GM23338 (cell line): ENCODE data around the gene SORT1. TPM values are rescaled to one million over a fixed set of nuclear protein-coding genes. Genes with fewer than 3 reads are reported as not detected.

Experiments used
- ATAC-seq: fragments of 200-7000 bp; cut with Tn5 transposase; 3 replicates; pipeline ENCODE4 v1.9.1; 2020
- DNase-seq: peaks from one replicate; pipeline ENCODE4 v3.0.0-alpha.2; 2015; ENCODE audit warnings: low spot score
- H2AFZ ChIP-seq: fragments of 200-600 bp; sonication (generic); 2 replicates; pipeline ENCODE4 v1.8.0; 2016; ENCODE audit warnings: antibody characterized with exemption, mild to moderate bottlenecking, moderate library complexity
- H3F3A ChIP-seq: fragments of 200-600 bp; sonication (generic); replicated peaks from 2 replicates; pipeline ENCODE4 v1.8.0; 2017; ENCODE audit warnings: antibody characterized with exemption, mixed run types, low read depth
- H3K27ac ChIP-seq: fragments of 200-600 bp; sonication (generic); 2 replicates; pipeline ENCODE4 v1.6.1; 2016; ENCODE audit warnings: low read depth
- H3K27me3 ChIP-seq: fragments of 200-600 bp; sonication (generic); 2 replicates; pipeline ENCODE4 v1.8.0; 2016; ENCODE audit warnings: mild to moderate bottlenecking, mixed run types, moderate library complexity; ENCODE audit not compliant: insufficient read depth
- H3K36me3 ChIP-seq: fragments of 200-600 bp; sonication (generic); 2 replicates; pipeline ENCODE4 v1.8.0; 2016; ENCODE audit warnings: mild to moderate bottlenecking; ENCODE audit not compliant: insufficient read depth
- H3K4me1 ChIP-seq: fragments of 200-600 bp; sonication (generic); 2 replicates; pipeline ENCODE4 v1.8.0; 2016; ENCODE audit warnings: mild to moderate bottlenecking, moderate library complexity; ENCODE audit not compliant: insufficient read depth
- H3K4me2 ChIP-seq: fragments of 200-600 bp; sonication (generic); 2 replicates; pipeline ENCODE4 v1.7.1; 2017; ENCODE audit warnings: mixed run types
- H3K4me3 ChIP-seq: fragments of 200-600 bp; sonication (generic); 2 replicates; pipeline ENCODE4 v1.6.1; 2016; ENCODE audit warnings: mixed run types
- H3K79me2 ChIP-seq: fragments of 200-600 bp; sonication (generic); replicated peaks from 2 replicates; pipeline ENCODE4 v1.8.0; 2017; ENCODE audit warnings: mild to moderate bottlenecking; ENCODE audit not compliant: insufficient read depth
- H3K9me2 ChIP-seq: fragments of 200-600 bp; sonication (generic); 2 replicates; pipeline ENCODE4 v1.8.0; 2017; ENCODE audit not compliant: insufficient read depth
- H4K20me1 ChIP-seq: fragments of 200-600 bp; sonication (generic); replicated peaks from 2 replicates; pipeline ENCODE4 v1.8.0; 2017; ENCODE audit warnings: mild to moderate bottlenecking; ENCODE audit not compliant: insufficient read depth
- H3K27ac Mint-ChIP-seq: 2 replicates; pipeline ENCODE4 v1.8.0; 2020; ENCODE audit warnings: inconsistent platforms, mild to moderate bottlenecking, moderate library complexity, mixed read lengths
- H3K27me3 Mint-ChIP-seq: 3 replicates; pipeline ENCODE4 v1.8.0; 2022; ENCODE audit warnings: low read depth, mild to moderate bottlenecking, moderate library complexity, mixed read lengths, inconsistent platforms; ENCODE audit not compliant: insufficient read depth, poor library complexity
- H3K36me3 Mint-ChIP-seq: 3 replicates; pipeline ENCODE4 v1.8.0; 2021; ENCODE audit warnings: low read depth, mild to moderate bottlenecking, inconsistent platforms, moderate library complexity, mixed read lengths
- H3K4me1 Mint-ChIP-seq: 3 replicates; pipeline ENCODE4 v1.8.0; 2020; ENCODE audit warnings: mild to moderate bottlenecking, inconsistent platforms, mixed read lengths
- H3K4me3 Mint-ChIP-seq: 3 replicates; pipeline ENCODE4 v1.8.0; 2021; ENCODE audit warnings: moderate library complexity, mild to moderate bottlenecking, inconsistent platforms, mixed read lengths
- H3K9me3 Mint-ChIP-seq: 3 replicates; pipeline ENCODE4 v1.8.0; 2020; ENCODE audit warnings: moderate library complexity, mild to moderate bottlenecking, inconsistent platforms, mixed read lengths
- CREB1 ChIP-seq: fragments of 250-450 bp; sonication (Bioruptor Pico); IDR thresholded peaks from 2 replicates; pipeline ENCODE4 v1.5.0; 2020; ENCODE audit warnings: low read depth, mild to moderate bottlenecking, moderate library complexity
- EZH2 ChIP-seq: fragments of 200-600 bp; sonication (generic); IDR thresholded peaks from one replicate; pipeline ENCODE4 v1.8.0; 2017; ENCODE audit warnings: antibody characterized with exemption, mild to moderate bottlenecking, low read depth; ENCODE audit not compliant: unreplicated experiment
- EZH2phosphoT487 ChIP-seq: fragments of 200-600 bp; sonication (generic); IDR thresholded peaks from one replicate; pipeline ENCODE4 v1.8.1; 2018; ENCODE audit warnings: antibody characterized with exemption; ENCODE audit not compliant: unreplicated experiment
- JUNB ChIP-seq: IDR thresholded peaks from one replicate; pipeline ENCODE4 v1.6.1; 2016; ENCODE audit warnings: antibody characterized with exemption; ENCODE audit not compliant: unreplicated experiment
- POLR2AphosphoS5 ChIP-seq: IDR thresholded peaks from 2 replicates; pipeline ENCODE4 v1.6.1; 2016; ENCODE audit warnings: antibody characterized with exemption, low read depth
- STAT1 ChIP-seq: IDR thresholded peaks from one replicate; pipeline ENCODE4 v1.6.1; 2016; ENCODE audit warnings: antibody characterized with exemption; ENCODE audit not compliant: unreplicated experiment
- ZNF114 ChIP-seq: fragments of 250-450 bp; sonication (Bioruptor Pico); IDR thresholded peaks from 2 replicates; pipeline ENCODE4 v1.5.0; 2020; ENCODE audit warnings: mild to moderate bottlenecking, moderate library complexity
- ZNF331 ChIP-seq: fragments of 250-450 bp; sonication (Bioruptor Pico); IDR thresholded peaks from 2 replicates; pipeline ENCODE4 v1.5.0; 2020; ENCODE audit warnings: low read depth, mild to moderate bottlenecking, moderate library complexity
- polyA plus RNA-seq: library from polyadenylated mRNA; unstranded; fragments of >200 nt; fragmentation: Nextera tagmentation; extraction: Ambion mirVana; gene quantifications from 2 replicates; pipeline ENCODE4 v1.2.1, GENCODE V29; 2016
- total RNA-seq: library from RNA; depleted of rRNA; stranded (reverse); fragments of >200 nt; shearing (Covaris generic); gene quantifications from 2 replicates; pipeline ENCODE4 v1.2.3, GENCODE V29; 2014
- TF ChIP-seq, protein P1 (sequence below), 2 experiments: fragments of 200-600 bp in 1 of 2; sonication (generic) in 1 of 2; conservative IDR thresholded peaks; 2 replicates each; pipeline versions ENCODE4 v1.5.1 to v1.6.1; 2016 to 2017; ENCODE audit warnings: antibody characterized with exemption in 2 of 2, low read depth in 2 of 2, mild to moderate bottlenecking in 2 of 2, moderate library complexity in 1 of 2
- TF ChIP-seq, protein P2 (sequence below): IDR thresholded peaks from one replicate; pipeline ENCODE4 v1.6.1; 2018; ENCODE audit warnings: antibody characterized with exemption; ENCODE audit not compliant: unreplicated experiment
- TF ChIP-seq, protein P3 (sequence below): fragments of 250-450 bp; sonication (Bioruptor Pico); IDR thresholded peaks from 2 replicates; pipeline ENCODE4 v1.5.0; 2020; ENCODE audit warnings: mild to moderate bottlenecking, moderate library complexity

SORT1 gene
- total and polyA plus RNA-seq, 2 experiments from 2014 or later: 10.9 to 55.4 TPM

DNA sequence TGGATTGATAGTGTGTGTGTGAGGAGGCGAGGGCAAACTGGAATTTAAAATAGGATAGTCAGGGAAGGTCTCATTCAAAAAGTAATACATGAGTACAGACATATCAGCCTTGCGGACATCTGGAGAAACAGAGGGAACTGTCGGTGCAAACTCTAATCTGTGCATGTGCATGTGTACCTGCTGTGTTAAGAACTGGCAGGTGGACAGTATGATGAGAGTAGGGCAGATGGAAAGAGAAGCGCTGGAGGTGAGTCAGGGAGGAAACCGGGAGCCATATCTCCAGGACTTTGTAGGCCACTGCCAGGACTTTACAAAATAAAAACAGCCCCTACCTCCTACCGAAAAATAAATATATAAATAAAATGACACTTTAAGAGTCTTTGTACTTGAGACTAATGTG lies 59.6 kb downstream of the SORT1 start:
- Histone ChIP-seq H3K4me1 (no peaks in the 10 kb centered on the region), H3F3A (no peaks in the 10 kb centered on the region), H3K79me2 (no peaks in the 10 kb centered on the region), H3K9me2 (no peaks in the 10 kb centered on the region), H3K27ac (no peak overlapping the region), H3K36me3 (peaks cover 47% of the 10 kb centered on the region), H3K4me2 (no peak overlapping the region), H2AFZ (no peak overlapping the region), H3K4me3 (no peak overlapping the region), H4K20me1 (peaks cover 6% of the 10 kb centered on the region), H3K27me3 (no peaks in the 10 kb centered on the region)
- Mint-ChIP-seq H3K27ac (no peak overlapping the region), H3K36me3 (peaks cover 67% of the 10 kb centered on the region), H3K4me1 (no peaks in the 10 kb centered on the region), H3K4me3 (no peak overlapping the region), H3K9me3 (no peaks in the 10 kb centered on the region), H3K27me3 (peaks cover 3% of the 10 kb centered on the region)
- no peak for TF ChIP-seq ZNF114
- ATAC-seq (no peak), DNase-seq (no peak)

DNA sequence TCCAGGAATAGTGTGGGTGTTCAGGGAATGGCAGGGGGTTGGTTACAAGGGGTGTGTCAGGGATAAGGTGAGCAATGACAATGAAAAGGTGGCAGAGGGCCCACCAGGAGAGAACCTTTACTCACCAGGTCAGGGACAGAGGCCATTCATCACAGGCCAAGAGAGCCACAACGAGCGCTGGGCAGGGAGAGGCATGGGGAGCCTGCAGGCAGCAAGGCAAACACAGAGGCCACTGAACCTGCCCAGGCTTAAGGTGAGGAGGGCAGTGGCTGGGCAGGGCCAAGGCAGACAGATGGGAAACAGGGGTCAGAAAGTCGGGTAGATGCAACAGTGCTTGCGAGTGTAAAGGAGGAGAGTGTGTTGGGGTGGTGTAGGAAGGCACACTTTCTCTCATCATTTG lies 62.6 kb downstream of the SORT1 start:
- H3K4me1 ChIP-seq: no peaks in the 10 kb centered on the region
- Mint-ChIP-seq H3K36me3 (peaks cover 82% of the 10 kb centered on the region), H3K4me1 (no peaks in the 10 kb centered on the region), H3K27ac (no peak overlapping the region), H3K9me3 (peaks cover 11% of the 10 kb centered on the region; the same call in 1 of the 3 replicates), H3K27me3 (peaks cover 2% of the 10 kb centered on the region), H3K4me3 (no peak overlapping the region)
- DNase-seq: no peak
- ATAC-seq: no peak
- H3K4me2 ChIP-seq: no peak overlapping the region
- H2AFZ ChIP-seq: no peak overlapping the region
- no peaks in the 10 kb centered on the region for H3K79me2 ChIP-seq
- no peaks in the 10 kb centered on the region for H3K27me3 ChIP-seq
- H3F3A ChIP-seq: no peaks in the 10 kb centered on the region
- peaks cover 39% of the 10 kb centered on the region for H3K36me3 ChIP-seq
- H3K4me3 ChIP-seq: no peak overlapping the region
- H4K20me1 ChIP-seq: peaks cover 6% of the 10 kb centered on the region; the same call in 1 of the 2 replicates
- no peak overlapping the region for H3K27ac ChIP-seq
- H3K9me2 ChIP-seq: no peaks in the 10 kb centered on the region
- TF ChIP-seq POLR2AphosphoS5 (no peak), STAT1 (no peak), CREB1 (CRISPR knock-in tag) (no peak), EZH2phosphoT487 (no peak), EZH2 (no peak), JUNB (no peak), ZNF114 (no peak), ZNF331 (no peak)
- TF ChIP-seq, protein P1, sequence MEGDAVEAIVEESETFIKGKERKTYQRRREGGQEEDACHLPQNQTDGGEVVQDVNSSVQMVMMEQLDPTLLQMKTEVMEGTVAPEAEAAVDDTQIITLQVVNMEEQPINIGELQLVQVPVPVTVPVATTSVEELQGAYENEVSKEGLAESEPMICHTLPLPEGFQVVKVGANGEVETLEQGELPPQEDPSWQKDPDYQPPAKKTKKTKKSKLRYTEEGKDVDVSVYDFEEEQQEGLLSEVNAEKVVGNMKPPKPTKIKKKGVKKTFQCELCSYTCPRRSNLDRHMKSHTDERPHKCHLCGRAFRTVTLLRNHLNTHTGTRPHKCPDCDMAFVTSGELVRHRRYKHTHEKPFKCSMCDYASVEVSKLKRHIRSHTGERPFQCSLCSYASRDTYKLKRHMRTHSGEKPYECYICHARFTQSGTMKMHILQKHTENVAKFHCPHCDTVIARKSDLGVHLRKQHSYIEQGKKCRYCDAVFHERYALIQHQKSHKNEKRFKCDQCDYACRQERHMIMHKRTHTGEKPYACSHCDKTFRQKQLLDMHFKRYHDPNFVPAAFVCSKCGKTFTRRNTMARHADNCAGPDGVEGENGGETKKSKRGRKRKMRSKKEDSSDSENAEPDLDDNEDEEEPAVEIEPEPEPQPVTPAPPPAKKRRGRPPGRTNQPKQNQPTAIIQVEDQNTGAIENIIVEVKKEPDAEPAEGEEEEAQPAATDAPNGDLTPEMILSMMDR (conservative IDR thresholded peaks at IDR 0.05; ENCODE audit: low read depth in 2 of 2): no peak
- TF ChIP-seq, protein P2, sequence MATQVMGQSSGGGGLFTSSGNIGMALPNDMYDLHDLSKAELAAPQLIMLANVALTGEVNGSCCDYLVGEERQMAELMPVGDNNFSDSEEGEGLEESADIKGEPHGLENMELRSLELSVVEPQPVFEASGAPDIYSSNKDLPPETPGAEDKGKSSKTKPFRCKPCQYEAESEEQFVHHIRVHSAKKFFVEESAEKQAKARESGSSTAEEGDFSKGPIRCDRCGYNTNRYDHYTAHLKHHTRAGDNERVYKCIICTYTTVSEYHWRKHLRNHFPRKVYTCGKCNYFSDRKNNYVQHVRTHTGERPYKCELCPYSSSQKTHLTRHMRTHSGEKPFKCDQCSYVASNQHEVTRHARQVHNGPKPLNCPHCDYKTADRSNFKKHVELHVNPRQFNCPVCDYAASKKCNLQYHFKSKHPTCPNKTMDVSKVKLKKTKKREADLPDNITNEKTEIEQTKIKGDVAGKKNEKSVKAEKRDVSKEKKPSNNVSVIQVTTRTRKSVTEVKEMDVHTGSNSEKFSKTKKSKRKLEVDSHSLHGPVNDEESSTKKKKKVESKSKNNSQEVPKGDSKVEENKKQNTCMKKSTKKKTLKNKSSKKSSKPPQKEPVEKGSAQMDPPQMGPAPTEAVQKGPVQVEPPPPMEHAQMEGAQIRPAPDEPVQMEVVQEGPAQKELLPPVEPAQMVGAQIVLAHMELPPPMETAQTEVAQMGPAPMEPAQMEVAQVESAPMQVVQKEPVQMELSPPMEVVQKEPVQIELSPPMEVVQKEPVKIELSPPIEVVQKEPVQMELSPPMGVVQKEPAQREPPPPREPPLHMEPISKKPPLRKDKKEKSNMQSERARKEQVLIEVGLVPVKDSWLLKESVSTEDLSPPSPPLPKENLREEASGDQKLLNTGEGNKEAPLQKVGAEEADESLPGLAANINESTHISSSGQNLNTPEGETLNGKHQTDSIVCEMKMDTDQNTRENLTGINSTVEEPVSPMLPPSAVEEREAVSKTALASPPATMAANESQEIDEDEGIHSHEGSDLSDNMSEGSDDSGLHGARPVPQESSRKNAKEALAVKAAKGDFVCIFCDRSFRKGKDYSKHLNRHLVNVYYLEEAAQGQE: no peak
- TF ChIP-seq, protein P3, sequence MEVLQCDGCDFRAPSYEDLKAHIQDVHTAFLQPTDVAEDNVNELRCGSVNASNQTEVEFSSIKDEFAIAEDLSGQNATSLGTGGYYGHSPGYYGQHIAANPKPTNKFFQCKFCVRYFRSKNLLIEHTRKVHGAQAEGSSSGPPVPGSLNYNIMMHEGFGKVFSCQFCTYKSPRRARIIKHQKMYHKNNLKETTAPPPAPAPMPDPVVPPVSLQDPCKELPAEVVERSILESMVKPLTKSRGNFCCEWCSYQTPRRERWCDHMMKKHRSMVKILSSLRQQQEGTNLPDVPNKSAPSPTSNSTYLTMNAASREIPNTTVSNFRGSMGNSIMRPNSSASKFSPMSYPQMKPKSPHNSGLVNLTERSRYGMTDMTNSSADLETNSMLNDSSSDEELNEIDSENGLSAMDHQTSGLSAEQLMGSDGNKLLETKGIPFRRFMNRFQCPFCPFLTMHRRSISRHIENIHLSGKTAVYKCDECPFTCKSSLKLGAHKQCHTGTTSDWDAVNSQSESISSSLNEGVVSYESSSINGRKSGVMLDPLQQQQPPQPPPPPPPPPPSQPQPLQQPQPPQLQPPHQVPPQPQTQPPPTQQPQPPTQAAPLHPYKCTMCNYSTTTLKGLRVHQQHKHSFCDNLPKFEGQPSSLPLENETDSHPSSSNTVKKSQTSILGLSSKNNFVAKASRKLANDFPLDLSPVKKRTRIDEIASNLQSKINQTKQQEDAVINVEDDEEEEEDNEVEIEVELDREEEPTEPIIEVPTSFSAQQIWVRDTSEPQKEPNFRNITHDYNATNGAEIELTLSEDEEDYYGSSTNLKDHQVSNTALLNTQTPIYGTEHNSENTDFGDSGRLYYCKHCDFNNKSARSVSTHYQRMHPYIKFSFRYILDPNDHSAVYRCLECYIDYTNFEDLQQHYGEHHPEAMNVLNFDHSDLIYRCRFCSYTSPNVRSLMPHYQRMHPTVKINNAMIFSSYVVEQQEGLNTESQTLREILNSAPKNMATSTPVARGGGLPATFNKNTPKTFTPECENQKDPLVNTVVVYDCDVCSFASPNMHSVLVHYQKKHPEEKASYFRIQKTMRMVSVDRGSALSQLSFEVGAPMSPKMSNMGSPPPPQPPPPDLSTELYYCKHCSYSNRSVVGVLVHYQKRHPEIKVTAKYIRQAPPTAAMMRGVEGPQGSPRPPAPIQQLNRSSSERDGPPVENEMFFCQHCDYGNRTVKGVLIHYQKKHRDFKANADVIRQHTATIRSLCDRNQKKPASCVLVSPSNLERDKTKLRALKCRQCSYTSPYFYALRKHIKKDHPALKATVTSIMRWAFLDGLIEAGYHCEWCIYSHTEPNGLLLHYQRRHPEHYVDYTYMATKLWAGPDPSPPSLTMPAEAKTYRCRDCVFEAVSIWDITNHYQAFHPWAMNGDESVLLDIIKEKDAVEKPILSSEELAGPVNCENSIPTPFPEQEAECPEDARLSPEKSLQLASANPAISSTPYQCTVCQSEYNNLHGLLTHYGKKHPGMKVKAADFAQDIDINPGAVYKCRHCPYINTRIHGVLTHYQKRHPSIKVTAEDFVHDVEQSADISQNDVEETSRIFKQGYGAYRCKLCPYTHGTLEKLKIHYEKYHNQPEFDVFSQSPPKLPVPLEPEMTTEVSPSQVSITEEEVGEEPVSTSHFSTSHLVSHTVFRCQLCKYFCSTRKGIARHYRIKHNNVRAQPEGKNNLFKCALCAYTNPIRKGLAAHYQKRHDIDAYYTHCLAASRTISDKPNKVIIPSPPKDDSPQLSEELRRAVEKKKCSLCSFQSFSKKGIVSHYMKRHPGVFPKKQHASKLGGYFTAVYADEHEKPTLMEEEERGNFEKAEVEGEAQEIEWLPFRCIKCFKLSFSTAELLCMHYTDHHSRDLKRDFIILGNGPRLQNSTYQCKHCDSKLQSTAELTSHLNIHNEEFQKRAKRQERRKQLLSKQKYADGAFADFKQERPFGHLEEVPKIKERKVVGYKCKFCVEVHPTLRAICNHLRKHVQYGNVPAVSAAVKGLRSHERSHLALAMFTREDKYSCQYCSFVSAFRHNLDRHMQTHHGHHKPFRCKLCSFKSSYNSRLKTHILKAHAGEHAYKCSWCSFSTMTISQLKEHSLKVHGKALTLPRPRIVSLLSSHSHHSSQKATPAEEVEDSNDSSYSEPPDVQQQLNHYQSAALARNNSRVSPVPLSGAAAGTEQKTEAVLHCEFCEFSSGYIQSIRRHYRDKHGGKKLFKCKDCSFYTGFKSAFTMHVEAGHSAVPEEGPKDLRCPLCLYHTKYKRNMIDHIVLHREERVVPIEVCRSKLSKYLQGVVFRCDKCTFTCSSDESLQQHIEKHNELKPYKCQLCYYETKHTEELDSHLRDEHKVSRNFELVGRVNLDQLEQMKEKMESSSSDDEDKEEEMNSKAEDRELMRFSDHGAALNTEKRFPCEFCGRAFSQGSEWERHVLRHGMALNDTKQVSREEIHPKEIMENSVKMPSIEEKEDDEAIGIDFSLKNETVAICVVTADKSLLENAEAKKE: no peak
